Hepatocyte (in vitro differentiated cells): ENCODE data around the gene RPTOR.

Experiments
- CTCF ChIP-seq: fragments of 200-600 bp; sonication (generic); IDR thresholded peaks from 2 replicates; pipeline ENCODE4 v1.5.1; 2016; ENCODE audit warnings: antibody characterized with exemption, mild to moderate bottlenecking; ENCODE audit not compliant: poor library complexity
- EZH2 ChIP-seq: fragments of 200-600 bp; sonication (generic); IDR thresholded peaks from 2 replicates; pipeline ENCODE4 v1.6.1; 2016; ENCODE audit warnings: antibody characterized with exemption, mild to moderate bottlenecking, borderline replicate concordance
- EZH2phosphoT487 ChIP-seq: fragments of 200-600 bp; sonication (generic); IDR thresholded peaks from one replicate; pipeline ENCODE4 v1.6.1; 2018; ENCODE audit warnings: antibody characterized with exemption, mild to moderate bottlenecking, low read depth, moderate library complexity; ENCODE audit not compliant: unreplicated experiment, severe bottlenecking

- no peak for TF ChIP-seq CTCF
- no peak for TF ChIP-seq EZH2
- TF ChIP-seq EZH2phosphoT487, result no peak
These were observed 421.0 kb downstream of the RPTOR start for GRCh38 chr17:80965606-80966005.
